ENCODE results near the gene SLC44A1.

Gene SLC44A1

GRCh38 chr9:105447814-105448812, 203.7 kb downstream of the SLC44A1 start, which contains the start of gene FSD1L:
FSD1L (plus strand) TSS chr9:105448034; CDS start chr9:105448221, 187 bp downstream.
- Histone ChIP-seq H3K4me2 (peak within 1 kb of the TSS; percentile 84), H4K20me1 (ENCODE audit: insufficient read depth) (no peaks in the 10 kb centered on the region), H3K79me2 (ENCODE audit: insufficient read depth, low read depth) (peaks cover 4% of the 10 kb centered on the region; the same call in 1 of the 2 replicates), H3K36me3 (ENCODE audit: insufficient read depth) (no peaks in the 10 kb centered on the region), H3K27me3 (ENCODE audit: insufficient read depth, low read depth) (no peaks in the 10 kb centered on the region), H3K9ac (peak within 1 kb of the TSS; percentile 64), H3K4me3 (IDR thresholded peaks at IDR 0.05; ENCODE audit: insufficient read depth, low read depth, low read length) (no peak within 1 kb of the TSS), H3K4me1 (ENCODE audit: low read depth, poor library complexity, severe bottlenecking) (peaks cover 14% of the 10 kb centered on the region), H2AFZ (ENCODE audit: low read depth) (peak within 1 kb of the TSS; percentile 100), H3K27ac (peak within 1 kb of the TSS; percentile 43)
- TF ChIP-seq CTCF (conservative IDR thresholded peaks at IDR 0.05; ENCODE audit: low read depth, low read length) = no peak

- H3K79me2 ChIP-seq (ENCODE audit: insufficient read depth, low read depth) = peaks cover 4% of the 10 kb centered on the region; the same call in 1 of the 2 replicates
- peaks cover 14% of the 10 kb centered on the region for H3K4me1 ChIP-seq (ENCODE audit: low read depth, poor library complexity, severe bottlenecking)
- no peak overlapping the region for H3K4me3 ChIP-seq (IDR thresholded peaks at IDR 0.05; ENCODE audit: insufficient read depth, low read depth, low read length)
- no peaks in the 10 kb centered on the region for H4K20me1 ChIP-seq (ENCODE audit: insufficient read depth)
- H3K9ac ChIP-seq = no peak overlapping the region
- H3K36me3 ChIP-seq (ENCODE audit: insufficient read depth) = no peaks in the 10 kb centered on the region
- H3K4me2 ChIP-seq = peak overlapping the region; percentile 84
- no peak overlapping the region for H2AFZ ChIP-seq (ENCODE audit: low read depth)
- H3K27ac ChIP-seq = no peak overlapping the region
- no peak for TF ChIP-seq CTCF (conservative IDR thresholded peaks at IDR 0.05; ENCODE audit: low read depth, low read length)
- H3K27me3 ChIP-seq (ENCODE audit: insufficient read depth, low read depth) = no peaks in the 10 kb centered on the region
Measured at GRCh38 chr9:105449081-105449480, 204.6 kb downstream of the SLC44A1 start.

GRCh38 chr9:105452185-105452584, 207.7 kb downstream of the SLC44A1 start:
- Histone ChIP-seq H3K9ac (no peak overlapping the region), H3K36me3 (ENCODE audit: insufficient read depth) (no peaks in the 10 kb centered on the region), H4K20me1 (ENCODE audit: insufficient read depth) (no peaks in the 10 kb centered on the region), H3K4me1 (ENCODE audit: low read depth, poor library complexity, severe bottlenecking) (peaks cover 14% of the 10 kb centered on the region), H3K79me2 (ENCODE audit: insufficient read depth, low read depth) (peaks cover 4% of the 10 kb centered on the region; the same call in 1 of the 2 replicates), H3K27ac (no peak overlapping the region), H3K4me3 (IDR thresholded peaks at IDR 0.05; ENCODE audit: insufficient read depth, low read depth, low read length) (no peak overlapping the region), H3K27me3 (ENCODE audit: insufficient read depth, low read depth) (no peaks in the 10 kb centered on the region), H2AFZ (ENCODE audit: low read depth) (no peak overlapping the region), H3K4me2 (no peak overlapping the region)
- no peak for TF ChIP-seq CTCF (conservative IDR thresholded peaks at IDR 0.05; ENCODE audit: low read depth, low read length)

- Histone ChIP-seq H2AFZ (ENCODE audit: low read depth) (no peak overlapping the region), H3K27me3 (ENCODE audit: insufficient read depth, low read depth) (no peaks in the 10 kb centered on the region), H4K20me1 (ENCODE audit: insufficient read depth) (no peaks in the 10 kb centered on the region), H3K4me2 (no peak overlapping the region), H3K4me3 (IDR thresholded peaks at IDR 0.05; ENCODE audit: insufficient read depth, low read depth, low read length) (no peak overlapping the region), H3K79me2 (ENCODE audit: insufficient read depth, low read depth) (no peaks in the 10 kb centered on the region; the same call in 1 of the 2 replicates), H3K27ac (no peak overlapping the region), H3K36me3 (ENCODE audit: insufficient read depth) (no peaks in the 10 kb centered on the region), H3K9ac (no peak overlapping the region), H3K4me1 (ENCODE audit: low read depth, poor library complexity, severe bottlenecking) (no peaks in the 10 kb centered on the region)
- no peak for TF ChIP-seq CTCF (conservative IDR thresholded peaks at IDR 0.05; ENCODE audit: low read depth, low read length)
Measured at GRCh38 chr9:105455836-105456475, 211.5 kb downstream of the SLC44A1 start.
